Posterior cingulate gyrus (tissue), 11 donors: Measurements from ENCODE around the gene FAM72B.
"Not testable (repeated sequence)": the region's sequence is repeated elsewhere in the genome, so short reads cannot be mapped to it uniquely, and the experiment has no call there.

ENCODE experiments used
- DNase-seq, 10 donors: peaks; one replicate each; pipeline versions ENCODE4 v3.0.0 to v3.0.0-alpha.2; 2020 to 2021; ENCODE audit warnings: mixed read lengths in 3 of 10
- intact Hi-C: fragments of 100-400 bp; cut with DNase I; formaldehyde crosslinking; loops from one replicate; pipeline ENCODE4 v1.15.1; 2023

The FAM72B gene

GRCh38 chr1:121200985-121201981 lies 17.1 kb upstream of the FAM72B start:
- peak in 1 of 10 donors; percentile 50 for DNase-seq
- intact Hi-C loops = not testable (repeated sequence)

GRCh38 chr1:121200232-121200631 lies 16.1 kb upstream of the FAM72B start:
- intact Hi-C loops, DNase-seq: not testable (repeated sequence)

GRCh38 chr1:121199763-121200162 lies 15.6 kb upstream of the FAM72B start:
- intact Hi-C loops, DNase-seq: not testable (repeated sequence)

- intact Hi-C loops, DNase-seq: not testable (repeated sequence)
Measured at GRCh38 chr1:121197095-121197882, 13.1 kb upstream of the FAM72B start.

GRCh38 chr1:121192512-121192911 lies 8.4 kb upstream of the FAM72B start:
- DNase-seq, intact Hi-C loops: not testable (repeated sequence)

GRCh38 chr1:121187914-121188313 lies 3.8 kb upstream of the FAM72B start:
- DNase-seq = peak in 2 of 10 donors; percentile 7 to 12
- intact Hi-C loops = not testable (repeated sequence)

- intact Hi-C loops, DNase-seq: not testable (repeated sequence)
Measured at GRCh38 chr1:121186191-121186590, 2.1 kb upstream of the FAM72B start.

GRCh38 chr1:121185140-121185708 lies 1.1 kb upstream of the FAM72B start:
- intact Hi-C loops = not testable (repeated sequence)
- DNase-seq = peak in 2 of 10 donors; percentile 22 to 63

GRCh38 chr1:121183867-121184266 lies 273 bp downstream of the FAM72B start:
- intact Hi-C loops = not testable (repeated sequence)
- DNase-seq = peak in 3 of 10 donors; percentile 3 to 33 (median 15)

GRCh38 chr1:121178197-121178596 lies 5.9 kb downstream of the FAM72B start:
- intact Hi-C loops, DNase-seq: not testable (repeated sequence)

- intact Hi-C loops, DNase-seq: not testable (repeated sequence)
Measured at GRCh38 chr1:121176649-121177048, 7.5 kb downstream of the FAM72B start.

GRCh38 chr1:121168152-121168668 lies 15.9 kb downstream of the FAM72B start:
- DNase-seq, intact Hi-C loops: not testable (repeated sequence)

- DNase-seq, intact Hi-C loops: not testable (repeated sequence)
Measured at GRCh38 chr1:121167225-121167738, 16.9 kb downstream of the FAM72B start.

- intact Hi-C loops, DNase-seq: not testable (repeated sequence)
Measured at GRCh38 chr1:121165296-121165695, 18.8 kb downstream of the FAM72B start.

GRCh38 chr1:121163850-121164757 lies 20.0 kb downstream of the FAM72B start:
- DNase-seq, intact Hi-C loops: not testable (repeated sequence)

- intact Hi-C loops, DNase-seq: not testable (repeated sequence)
Measured at GRCh38 chr1:121161199-121161901, 22.8 kb downstream of the FAM72B start.

- DNase-seq, intact Hi-C loops: not testable (repeated sequence)
Measured at GRCh38 chr1:121160118-121160517, 24.0 kb downstream of the FAM72B start.

- intact Hi-C loops, DNase-seq: not testable (repeated sequence)
Measured at GRCh38 chr1:121157609-121158008, 26.5 kb downstream of the FAM72B start.
